Spleen (tissue), 11 donors: Measurements from ENCODE around the gene GUCY2C. TPM values are rescaled to one million over a fixed set of nuclear protein-coding genes. Genes with fewer than 3 reads are reported as not detected.

Source experiments
- DNase-seq: peaks from one replicate; pipeline ENCODE4 v3.0.0-alpha.2; 2020
- H3K27ac ChIP-seq, 8 donors: fragments of 200-600 bp; sonication (generic) in 7 of 8; 1 replicate in 4 of 8; 2 replicates in 4 of 8; pipeline versions ENCODE4 v1.5.0 to v1.8.0; 2016 to 2021; ENCODE audit warnings: inconsistent platforms in 4 of 8, mild to moderate bottlenecking in 4 of 8, moderate library complexity in 1 of 8
- H3K27me3 ChIP-seq, 7 donors: fragments of 200-600 bp; sonication (generic) in 6 of 7; replicated peaks in 1 of 7; 1 replicate in 4 of 7; 2 replicates in 3 of 7; pipeline versions ENCODE4 v1.5.0 to v1.8.0; 2016 to 2021; ENCODE audit warnings: inconsistent platforms in 3 of 7, mild to moderate bottlenecking in 1 of 7
- H3K36me3 ChIP-seq, 6 donors: fragments of 200-600 bp; sonication (generic) in 5 of 6; 1 replicate in 4 of 6; 2 replicates in 2 of 6; pipeline versions ENCODE4 v1.5.0 to v1.8.0; 2016 to 2021; ENCODE audit warnings: inconsistent platforms in 2 of 6
- H3K4me1 ChIP-seq, 6 donors: fragments of 200-600 bp; sonication (generic) in 5 of 6; 1 replicate in 3 of 6; 2 replicates in 3 of 6; pipeline versions ENCODE4 v1.5.0 to v1.8.0; 2016 to 2021; ENCODE audit warnings: inconsistent platforms in 3 of 6
- H3K4me3 ChIP-seq, 8 donors: fragments of 200-600 bp; sonication (generic) in 7 of 8; 1 replicate in 4 of 8; 2 replicates in 4 of 8; pipeline versions ENCODE4 v1.5.0 to v1.8.0; 2016 to 2021; ENCODE audit warnings: inconsistent platforms in 4 of 8, mild to moderate bottlenecking in 4 of 8, moderate library complexity in 2 of 8
- H3K9me3 ChIP-seq, 8 donors: fragments of 200-600 bp; sonication (generic) in 7 of 8; 1 replicate in 4 of 8; 2 replicates in 4 of 8; pipeline versions ENCODE4 v1.5.0 to v1.8.0; 2016 to 2021; ENCODE audit warnings: inconsistent platforms in 4 of 8
- POLR2A ChIP-seq, 3 donors: fragments of 450-650 bp; IDR thresholded peaks; one replicate each; pipeline ENCODE4 v1.5.1; 2017; ENCODE audit warnings: antibody characterized with exemption in 3 of 3, mild to moderate bottlenecking in 1 of 3
- POLR2AphosphoS5 ChIP-seq, 3 donors: sonication (generic); formaldehyde crosslinking; IDR thresholded peaks; one replicate each; pipeline ENCODE4 v1.5.1; 2017; ENCODE audit warnings: antibody characterized with exemption in 3 of 3
- WGBS, 5 donors: extraction: QIAGEN DNeasy Blood & Tissue Kit in 3 of 5; methylation state at CpG; one replicate each; pipeline versions ENCODE4 v1.1.5 to v1.1.7; 2013 to 2018; 5-methylcytosine and 5-hydroxymethylcytosine counted together
- intact Hi-C: fragments of 100-400 bp; cut with DNase I; formaldehyde crosslinking; loops from one replicate; pipeline ENCODE4 v1.15.0; 2023; ENCODE audit warnings: low total_unique reads
- polyA plus RNA-seq, 3 donors: library from polyadenylated mRNA; stranded (reverse); fragments of 200-250 nt; gene quantifications; one replicate each; pipeline ENCODE4 v1.2.1, GENCODE V29; 2013
- total RNA-seq, 7 donors: library from RNA; depleted of rRNA in 3 of 7; stranded (reverse); fragments of >200 nt in 3 of 7; fragmentation: NEBNext Ultra II Directional in 4 of 7; extraction: Animal tissue kit (Norgen Biotek cat#: 25700) in 4 of 7; gene quantifications; one replicate each; pipeline versions ENCODE4 v1.1.0 to v1.2.1, GENCODE V29; 2016 to 2021
- TF ChIP-seq, protein P1 (sequence below), 11 experiments: fragments of 200-600 bp in 7 of 11; fragments of 450-650 bp in 4 of 11; sonication (generic) in 4 of 11; IDR thresholded peaks in 8 of 11; conservative IDR thresholded peaks in 3 of 11; 1 replicate in 7 of 11; 2 replicates in 4 of 11; pipeline versions ENCODE4 v1.4.0 to v1.8.0; 2016 to 2021; ENCODE audit warnings: antibody characterized with exemption in 11 of 11, inconsistent platforms in 4 of 11, mild to moderate bottlenecking in 1 of 11
- donor health status: healthy with polysubstance abuse.
- donor health status: DM: no; HTN: no; CAD: no; lungs with moderate emphysema.
- donor health status: DM: no; HTN: no; CAD: no.
- donor health status: Bipolar disorder and iron deficiency.
- donor health status: healthy.
- donor health status: DM: no; HTN: no; CAD: no.
- donor health status: DM: yes; HTN: yes; CAD: no.

GUCY2C gene
- total and polyA plus RNA-seq, 10 donors: 0.19 to 0.35 (median 0.26) TPM; not detected in 7

DNA sequence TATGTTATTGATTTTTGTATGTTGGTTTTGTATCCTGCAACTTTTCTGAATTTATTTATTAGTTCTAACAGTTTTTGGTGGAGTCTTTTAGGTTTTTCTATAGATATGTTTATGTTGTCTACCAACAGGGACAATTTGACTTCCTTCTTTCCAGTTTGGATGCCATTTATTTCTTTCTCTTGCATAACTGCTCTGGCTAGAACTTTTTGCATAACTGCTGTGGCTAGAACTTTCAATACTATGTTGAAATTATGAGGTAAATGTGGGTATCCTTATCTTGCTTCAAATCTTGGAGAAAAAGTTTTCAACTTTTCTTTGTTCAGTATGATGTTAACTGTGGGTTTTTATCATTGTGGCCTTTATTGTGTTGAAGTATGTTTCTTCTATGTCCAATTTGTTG is 88.8 kb downstream of the GUCY2C start:
- Histone ChIP-seq H3K4me3 (no peak overlapping the region), H3K36me3 (no peaks in the 10 kb centered on the region), H3K27ac (peak overlapping the region in 5 of 8 donors; percentile 3 to 75 (median 53)), H3K4me1 (peaks cover 0 to 7% (median 0%) of the 10 kb centered on the region in 6 donors), H3K27me3 (no peaks in the 10 kb centered on the region), H3K9me3 (peaks cover 0 to 89% (median 80%) of the 10 kb centered on the region in 8 donors)
- no peak for TF ChIP-seq POLR2AphosphoS5 (IDR thresholded peaks at IDR 0.05)
- TF ChIP-seq POLR2A (IDR thresholded peaks at IDR 0.05): no peak
- TF ChIP-seq, protein P1, sequence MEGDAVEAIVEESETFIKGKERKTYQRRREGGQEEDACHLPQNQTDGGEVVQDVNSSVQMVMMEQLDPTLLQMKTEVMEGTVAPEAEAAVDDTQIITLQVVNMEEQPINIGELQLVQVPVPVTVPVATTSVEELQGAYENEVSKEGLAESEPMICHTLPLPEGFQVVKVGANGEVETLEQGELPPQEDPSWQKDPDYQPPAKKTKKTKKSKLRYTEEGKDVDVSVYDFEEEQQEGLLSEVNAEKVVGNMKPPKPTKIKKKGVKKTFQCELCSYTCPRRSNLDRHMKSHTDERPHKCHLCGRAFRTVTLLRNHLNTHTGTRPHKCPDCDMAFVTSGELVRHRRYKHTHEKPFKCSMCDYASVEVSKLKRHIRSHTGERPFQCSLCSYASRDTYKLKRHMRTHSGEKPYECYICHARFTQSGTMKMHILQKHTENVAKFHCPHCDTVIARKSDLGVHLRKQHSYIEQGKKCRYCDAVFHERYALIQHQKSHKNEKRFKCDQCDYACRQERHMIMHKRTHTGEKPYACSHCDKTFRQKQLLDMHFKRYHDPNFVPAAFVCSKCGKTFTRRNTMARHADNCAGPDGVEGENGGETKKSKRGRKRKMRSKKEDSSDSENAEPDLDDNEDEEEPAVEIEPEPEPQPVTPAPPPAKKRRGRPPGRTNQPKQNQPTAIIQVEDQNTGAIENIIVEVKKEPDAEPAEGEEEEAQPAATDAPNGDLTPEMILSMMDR (IDR thresholded peaks at IDR 0.05 in 8 of 11, conservative IDR thresholded peaks at IDR 0.05 in 3 of 11): no peak
- no peak for DNase-seq
- intact Hi-C loops: no loop called here

DNA sequence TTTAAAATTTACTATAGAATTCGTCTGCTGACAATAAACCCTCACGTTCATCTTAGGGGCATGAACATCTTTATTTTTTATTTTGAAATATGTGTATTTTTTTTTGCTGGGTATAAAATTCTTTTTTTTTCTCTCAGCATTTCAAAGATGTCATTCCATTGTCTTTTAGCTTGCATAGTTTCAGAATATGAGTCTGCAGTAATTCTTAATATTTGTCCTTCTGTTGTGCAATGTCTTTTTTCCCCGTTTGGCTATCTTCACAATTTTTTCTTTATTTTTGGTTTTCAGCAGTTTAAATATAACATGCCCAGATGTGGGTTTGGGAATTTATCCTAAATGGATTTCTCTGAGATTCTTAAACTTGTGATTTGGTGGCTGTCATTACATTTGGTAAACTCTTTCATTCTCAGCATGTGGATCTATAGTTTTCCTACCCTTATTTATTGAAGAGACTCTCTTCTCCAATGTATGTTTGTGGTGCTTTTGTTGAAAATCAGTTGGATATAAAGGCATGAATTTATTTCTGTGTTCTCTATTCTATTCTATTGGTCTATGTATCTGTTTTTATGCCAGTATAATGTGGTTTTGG is 90.9 kb downstream of the GUCY2C start:
- Histone ChIP-seq H3K27me3 (no peaks in the 10 kb centered on the region), H3K9me3 (peaks cover 0 to 80% (median 71%) of the 10 kb centered on the region in 8 donors), H3K4me1 (peaks cover 0 to 7% (median 0%) of the 10 kb centered on the region in 6 donors), H3K27ac (no peak overlapping the region), H3K36me3 (no peaks in the 10 kb centered on the region), H3K4me3 (no peak overlapping the region)
- intact Hi-C loops: no loop called here
- WGBS, 5 donors: 78 to 93% (median 85%) methylated on average over 3 of the region's 3 CpGs
- no peak for DNase-seq
- TF ChIP-seq, protein P1 (IDR thresholded peaks at IDR 0.05 in 8 of 11, conservative IDR thresholded peaks at IDR 0.05 in 3 of 11): no peak
- TF ChIP-seq POLR2AphosphoS5 (IDR thresholded peaks at IDR 0.05) (no peak), POLR2A (IDR thresholded peaks at IDR 0.05) (no peak)

DNA sequence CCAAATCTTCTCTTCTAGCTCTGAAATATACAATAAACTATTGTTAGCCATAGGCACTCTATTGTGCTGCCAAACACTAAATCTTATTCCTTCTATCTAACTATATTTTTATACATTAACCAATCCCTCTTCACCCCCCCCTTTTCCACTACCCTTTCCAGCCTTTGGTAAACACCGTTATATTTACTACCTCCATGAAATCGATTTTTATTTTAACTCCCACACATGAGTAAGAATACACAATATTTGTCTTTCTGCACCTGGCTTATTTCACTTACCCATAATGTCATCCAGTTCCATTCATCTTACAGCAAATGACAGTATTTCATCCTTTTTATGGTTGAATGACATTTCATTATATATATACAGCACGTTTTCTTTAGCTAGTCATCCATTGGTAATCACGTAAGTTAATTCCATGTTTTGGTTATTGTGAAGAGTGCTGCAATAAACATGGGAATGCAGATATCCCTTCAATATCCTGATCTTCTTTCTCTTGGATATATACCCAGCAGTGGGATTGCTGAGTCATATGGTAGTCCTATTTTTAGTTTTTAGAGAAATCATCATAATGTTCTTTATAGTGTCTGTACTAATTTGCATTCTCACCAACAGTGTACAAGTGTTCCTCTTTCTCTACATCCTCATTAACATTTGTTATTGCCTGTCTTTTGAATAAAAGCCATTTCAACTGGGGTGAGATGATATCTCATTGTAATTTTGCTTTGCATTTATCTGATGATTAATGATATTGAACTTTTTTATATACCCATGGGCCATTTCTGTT is 94.5 kb downstream of the GUCY2C start:
- peaks cover 0 to 65% (median 63%) of the 10 kb centered on the region in 8 donors for H3K9me3 ChIP-seq
- TF ChIP-seq, protein P1 (IDR thresholded peaks at IDR 0.05 in 8 of 11, conservative IDR thresholded peaks at IDR 0.05 in 3 of 11): no peak
- no peak for TF ChIP-seq POLR2A (IDR thresholded peaks at IDR 0.05)
- no peak for DNase-seq
- intact Hi-C loops: no loop called here
- no peak overlapping the region for H3K27ac ChIP-seq
- no peaks in the 10 kb centered on the region for H3K36me3 ChIP-seq
- peaks cover 0 to 7% (median 0%) of the 10 kb centered on the region in 6 donors for H3K4me1 ChIP-seq
- WGBS, 5 donors: 76 to 84% (median 80%) methylated on average over 4 of the region's 4 CpGs
- H3K4me3 ChIP-seq: no peak overlapping the region
- H3K27me3 ChIP-seq: no peaks in the 10 kb centered on the region

DNA sequence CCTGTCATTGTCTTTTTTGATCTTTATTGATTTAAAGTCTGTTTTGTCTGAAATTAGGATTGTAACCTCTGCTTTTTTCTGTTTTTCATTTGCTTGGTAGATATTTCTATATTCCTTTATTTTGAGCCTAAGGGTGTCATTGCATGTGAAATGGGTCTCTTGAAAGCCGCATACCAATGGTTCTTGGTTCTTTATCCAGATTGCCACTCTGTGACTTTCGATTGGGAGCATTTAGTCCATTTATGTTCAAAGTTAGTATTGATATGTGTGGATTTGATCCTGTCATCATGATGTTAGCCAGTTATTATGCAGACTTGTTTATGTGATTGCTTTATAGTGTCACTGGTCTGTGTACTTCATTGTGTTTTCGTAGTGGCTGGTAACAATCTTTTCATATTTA is 98.9 kb downstream of the GUCY2C start:
- no peak for DNase-seq
- H3K9me3 ChIP-seq: peaks cover 0 to 30% (median 23%) of the 10 kb centered on the region in 8 donors
- H3K27me3 ChIP-seq: no peaks in the 10 kb centered on the region
- H3K27ac ChIP-seq: no peak overlapping the region
- H3K4me1 ChIP-seq: peaks cover 0 to 6% (median 0%) of the 10 kb centered on the region in 6 donors
- intact Hi-C loops: no loop called here
- no peak overlapping the region for H3K4me3 ChIP-seq
- no peak for TF ChIP-seq POLR2AphosphoS5 (IDR thresholded peaks at IDR 0.05)
- no peak for TF ChIP-seq POLR2A (IDR thresholded peaks at IDR 0.05)
- TF ChIP-seq, protein P1 (IDR thresholded peaks at IDR 0.05 in 8 of 11, conservative IDR thresholded peaks at IDR 0.05 in 3 of 11): no peak
- no peaks in the 10 kb centered on the region for H3K36me3 ChIP-seq
- WGBS, 5 donors: 87 to 98% (median 90%) methylated on average over 3 of the region's 3 CpGs
